ENCODE data around the gene ADARB2.
"Not testable (repeated sequence)": the region's sequence is repeated elsewhere in the genome, so short reads cannot be mapped to it uniquely, and the experiment has no call there.

Gene ADARB2

DNA sequence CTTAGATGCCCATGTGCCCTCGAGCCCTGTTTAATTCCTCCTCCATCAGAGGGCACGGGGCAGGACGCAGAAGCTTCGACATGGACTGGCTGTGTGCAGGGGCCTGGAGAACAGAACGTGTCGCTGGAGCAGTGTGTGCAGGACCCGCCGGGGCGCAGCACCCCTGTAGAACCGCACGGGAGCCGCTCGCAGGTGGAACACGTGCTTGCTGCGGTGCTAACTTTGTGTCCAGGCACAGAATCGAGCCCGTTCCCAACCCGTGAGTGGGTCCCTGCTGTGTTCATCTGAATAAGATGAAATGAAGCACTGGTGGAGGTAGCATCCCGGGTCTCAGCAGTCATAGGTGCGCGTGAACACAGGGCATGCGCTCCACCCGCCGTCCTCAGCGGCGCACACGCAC lies 564.2 kb downstream of the ADARB2 start:
- no peak for DNase-seq

DNA sequence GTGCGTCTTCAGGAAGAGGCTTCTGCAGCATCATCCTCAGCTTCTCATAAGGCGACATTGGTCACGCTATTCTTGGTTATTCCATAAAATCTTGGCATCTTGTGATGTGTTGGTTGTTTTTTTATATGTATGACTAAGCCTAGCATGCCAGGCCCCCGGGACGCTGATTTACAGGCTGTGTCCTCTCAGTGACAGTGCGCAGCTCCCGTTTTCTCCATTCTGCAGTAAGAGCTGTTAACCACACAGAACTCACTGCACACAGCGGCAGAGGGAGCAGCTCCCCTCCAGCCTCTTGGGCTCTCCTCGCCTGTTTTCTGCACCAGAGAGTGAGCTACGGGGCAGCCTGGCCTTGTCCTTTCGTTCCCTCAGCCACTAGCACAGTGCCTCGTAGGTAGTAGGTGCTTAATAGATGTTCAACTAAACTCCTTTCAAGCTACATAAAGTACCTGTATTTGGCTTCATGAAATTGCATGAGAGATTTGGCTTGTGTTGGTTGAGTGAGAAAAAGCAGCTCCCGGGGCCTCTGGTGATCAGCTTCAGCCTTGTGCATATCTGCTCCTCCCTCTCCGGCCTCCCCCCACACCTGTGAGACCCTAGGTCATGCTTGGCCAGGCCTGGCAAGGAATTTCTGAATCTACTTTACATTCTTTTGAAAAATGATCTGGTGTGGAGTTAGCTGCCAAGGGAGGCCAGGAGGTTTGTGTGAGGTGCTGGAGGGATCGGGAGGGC lies 564.9 kb downstream of the ADARB2 start:
- no peak for DNase-seq

GRCh38 chr10:1171586-1171985 lies 565.7 kb downstream of the ADARB2 start:
- DNase-seq: no peak

GRCh38 chr10:1171182-1171581 lies 566.1 kb downstream of the ADARB2 start:
- no peak for DNase-seq

- DNase-seq: no peak
Measured at GRCh38 chr10:1170867-1171180, 566.5 kb downstream of the ADARB2 start.

DNA sequence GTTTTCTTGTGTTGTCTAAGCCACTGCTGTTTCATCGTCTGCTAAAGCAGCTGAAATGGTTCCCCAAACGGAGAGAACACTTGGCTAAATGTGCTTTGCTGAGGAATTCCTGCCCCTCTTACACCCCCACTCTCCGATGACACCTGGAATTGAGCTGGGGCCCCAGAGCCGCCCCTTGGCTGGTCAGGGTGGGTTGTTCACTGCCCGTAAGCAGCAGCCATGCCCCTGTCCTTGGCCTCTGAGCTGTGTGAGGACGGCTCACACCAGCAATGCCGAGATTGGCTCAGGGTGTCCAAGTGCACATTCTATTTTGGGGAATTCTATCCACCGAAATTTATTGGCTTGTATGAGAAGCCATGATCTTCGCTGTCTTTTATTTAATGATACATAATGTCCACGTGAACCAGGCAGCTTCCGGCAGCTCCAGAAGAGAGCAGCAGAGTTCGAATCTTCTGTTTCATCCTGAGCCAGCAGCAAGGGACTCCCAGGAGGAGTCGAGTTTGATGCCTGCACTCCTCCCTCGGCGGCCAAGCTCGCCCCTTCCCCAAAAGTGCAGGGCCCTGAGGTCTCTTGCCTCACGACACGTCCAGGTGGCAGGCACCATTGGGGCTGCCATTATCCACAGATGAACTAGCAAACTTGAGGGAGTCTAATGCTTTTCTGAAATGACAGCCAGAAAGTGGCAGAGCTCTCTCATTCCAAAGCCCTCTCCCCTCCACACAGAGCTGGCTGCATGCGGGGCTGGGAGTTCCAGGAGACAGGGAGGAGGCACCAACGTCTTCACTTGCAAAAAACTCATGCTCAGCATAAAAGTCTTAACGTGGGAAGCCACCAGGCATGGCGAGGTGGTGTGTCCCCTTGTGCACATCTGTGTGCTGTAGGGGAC lies 567.1 kb downstream of the ADARB2 start:
- no peak for DNase-seq

GRCh38 chr10:1169186-1169885 lies 568.0 kb downstream of the ADARB2 start:
- DNase-seq: no peak

DNA sequence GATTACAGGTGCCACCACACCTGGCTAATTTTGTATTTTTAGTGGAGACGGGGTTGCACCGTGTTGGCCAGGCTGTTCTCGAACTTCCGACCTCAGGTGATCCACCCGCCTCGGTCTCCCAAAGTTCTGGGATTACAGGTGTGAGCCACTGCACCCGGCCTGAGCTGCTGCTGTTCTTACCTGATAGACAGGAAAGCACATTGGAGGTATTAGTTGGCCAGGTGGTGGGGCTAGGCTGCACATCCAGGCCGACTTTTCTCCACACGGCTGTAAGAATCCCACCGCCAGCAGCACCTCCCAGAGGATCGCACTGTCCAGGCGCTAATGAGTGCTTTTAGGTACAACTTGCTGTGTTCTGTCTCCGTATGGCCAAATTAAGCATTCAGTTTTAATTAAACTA lies 568.6 kb downstream of the ADARB2 start:
- no peak for DNase-seq

GRCh38 chr10:1166828-1167275 lies 570.5 kb downstream of the ADARB2 start:
- no peak for DNase-seq

GRCh38 chr10:1166101-1166827 lies 571.1 kb downstream of the ADARB2 start:
- DNase-seq: no peak

DNA sequence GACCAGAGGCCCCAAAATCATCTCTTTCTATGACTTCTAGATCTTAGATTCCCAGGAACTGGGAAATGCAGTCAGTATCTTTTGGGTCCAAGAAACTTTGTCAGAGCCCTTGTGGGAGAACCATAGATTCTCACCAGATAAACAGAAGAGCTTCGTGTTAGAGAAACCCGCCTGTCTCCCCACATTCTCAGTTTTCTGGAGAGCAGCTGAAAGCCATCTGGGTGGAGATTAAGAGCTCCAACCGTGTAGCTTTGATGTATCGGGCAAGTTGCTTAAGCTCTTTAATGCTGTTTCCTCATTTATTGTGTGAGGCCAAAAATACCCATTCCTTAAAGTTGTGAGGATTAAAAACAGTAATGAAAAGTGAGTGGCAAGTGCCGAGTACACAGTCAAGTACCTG lies 573.5 kb downstream of the ADARB2 start:
- DNase-seq: no peak

GRCh38 chr10:1163204-1163660 lies 574.1 kb downstream of the ADARB2 start:
- DNase-seq: no peak

GRCh38 chr10:1162481-1163203 lies 574.7 kb downstream of the ADARB2 start:
- no peak for DNase-seq

DNA sequence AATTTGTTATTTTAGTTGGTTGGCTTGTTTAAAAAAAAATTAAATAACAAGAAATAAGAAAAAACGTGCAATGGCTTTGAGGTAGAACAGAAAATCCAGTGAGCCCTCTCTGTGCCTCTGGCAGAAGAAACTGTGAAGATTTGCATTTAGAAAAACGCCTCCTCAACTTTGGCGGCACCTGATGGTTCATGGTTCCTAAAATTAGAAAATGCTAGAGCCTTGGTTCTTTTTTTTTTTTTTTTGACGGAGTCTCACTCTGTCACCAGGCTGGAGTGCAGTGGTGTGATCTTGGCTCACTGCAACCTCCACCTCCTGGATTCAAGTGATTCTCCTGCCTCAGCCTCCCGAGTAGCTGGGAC lies 576.0 kb downstream of the ADARB2 start:
- not testable (repeated sequence) for DNase-seq

DNA sequence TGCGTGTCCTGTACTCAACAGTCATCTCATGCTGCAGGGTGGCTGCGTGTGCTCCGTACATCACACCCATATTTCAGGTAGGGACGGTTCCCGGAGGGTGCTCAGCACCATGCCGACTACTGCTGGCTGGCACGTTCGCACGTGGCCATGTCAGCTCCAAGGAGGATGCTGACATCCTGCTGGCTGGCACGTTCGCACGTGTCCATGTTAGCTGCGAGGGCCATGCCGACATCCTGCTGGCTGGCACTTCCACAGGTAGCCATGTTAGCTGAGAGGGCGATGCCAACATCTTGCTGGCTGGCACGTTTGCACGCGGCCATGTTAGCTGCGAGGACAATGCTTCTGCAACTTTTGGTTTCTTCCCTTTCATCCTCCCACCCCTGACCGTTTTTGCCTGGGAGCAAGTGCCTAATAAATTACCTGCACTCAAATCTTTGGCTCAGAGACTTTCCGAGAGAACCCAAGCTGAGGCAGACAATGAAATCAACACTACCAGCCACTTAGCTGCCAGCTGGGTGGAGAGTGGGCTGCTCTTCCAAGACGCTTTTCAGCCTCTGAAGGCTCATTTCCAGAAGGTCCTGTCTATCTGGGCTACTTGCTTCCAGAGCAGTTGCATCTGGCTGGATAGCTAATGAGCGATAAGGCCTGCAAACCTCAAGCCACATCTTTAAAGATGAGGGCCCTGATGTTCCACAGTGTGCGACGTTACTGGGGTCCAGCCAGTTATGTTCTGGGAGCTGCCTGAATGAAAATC lies 576.6 kb downstream of the ADARB2 start:
- no peak for DNase-seq

DNA sequence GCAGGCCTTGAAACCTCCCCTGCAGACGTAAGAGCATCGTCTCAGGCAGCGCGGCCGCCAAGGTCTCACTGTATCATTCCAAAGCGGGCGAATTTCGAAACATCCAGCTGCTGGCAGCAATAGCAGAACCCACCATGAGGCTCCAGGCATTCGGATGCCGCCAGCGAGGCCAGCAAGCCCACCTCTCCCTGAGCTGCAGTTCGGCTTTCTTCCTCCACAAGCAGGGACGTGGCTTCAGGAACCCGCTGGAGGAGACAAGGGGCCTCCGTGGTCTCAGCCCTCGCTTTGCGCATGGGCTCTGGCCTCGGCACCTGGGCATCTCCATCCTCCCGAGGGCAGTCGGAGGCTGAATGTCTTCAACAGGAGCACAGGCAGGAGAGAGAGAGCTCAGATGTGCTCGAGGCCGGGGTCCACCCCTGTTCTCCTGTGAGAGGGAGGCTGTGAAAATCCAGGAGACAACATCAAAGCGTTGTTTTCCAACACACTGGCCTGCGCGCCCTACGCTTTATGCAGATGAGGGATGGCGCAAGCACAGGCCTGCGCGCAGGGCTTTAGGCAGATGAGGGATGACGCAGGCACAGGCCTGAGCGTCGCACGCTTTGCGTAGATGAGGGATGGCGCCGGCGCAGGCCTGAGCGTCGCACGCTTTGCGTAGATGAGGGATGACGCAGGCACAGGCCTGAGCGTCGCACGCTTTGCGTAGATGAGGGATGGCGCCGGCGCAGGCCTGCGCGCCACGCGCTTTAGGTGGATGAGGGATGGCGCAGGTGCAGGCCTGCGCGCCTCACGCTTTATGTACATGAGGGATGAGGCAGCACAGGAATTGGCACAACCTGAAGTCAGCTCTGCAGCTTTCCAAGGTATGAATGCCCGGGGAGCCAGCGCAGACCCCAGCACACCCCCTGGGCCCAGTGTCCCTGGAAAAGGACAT lies 577.9 kb downstream of the ADARB2 start:
- DNase-seq: no peak

DNA sequence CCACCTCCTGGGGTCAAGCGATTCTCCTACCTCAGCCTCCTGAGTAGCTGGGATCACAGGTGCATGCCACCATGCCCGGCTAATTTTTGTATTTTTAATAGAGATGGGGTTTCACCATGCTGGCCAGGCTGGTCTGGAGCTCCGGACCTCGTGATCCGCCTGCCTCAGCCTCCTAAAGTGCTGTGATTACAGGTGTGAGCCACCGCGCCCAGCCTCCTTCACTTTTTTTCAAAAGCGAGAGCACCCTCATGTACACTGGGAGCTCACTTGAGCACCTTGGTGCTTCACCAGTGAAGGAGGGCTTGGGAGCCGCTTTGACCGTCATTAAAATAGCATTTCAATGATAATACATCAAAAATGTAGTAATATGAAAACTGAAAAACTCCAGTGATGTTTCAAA lies 578.8 kb downstream of the ADARB2 start:
- DNase-seq: not testable (repeated sequence)

- no peak for DNase-seq
Measured at GRCh38 chr10:1158066-1158465, 579.3 kb downstream of the ADARB2 start.

DNA sequence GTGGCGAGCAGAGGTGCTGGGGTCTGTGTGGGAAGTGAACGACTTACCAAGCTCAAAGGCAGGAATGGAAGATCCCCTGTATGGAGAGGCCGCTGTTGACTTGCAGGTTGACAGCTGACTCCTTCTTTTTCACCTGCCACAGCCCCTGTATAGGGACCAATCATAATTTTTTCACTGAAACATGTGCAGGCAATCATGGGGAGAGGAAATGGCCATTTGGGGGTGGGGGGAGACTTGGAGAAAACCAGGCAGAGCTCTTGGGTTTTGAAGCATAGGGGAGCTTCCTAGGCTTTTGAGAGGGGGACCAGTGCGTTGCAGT lies 579.8 kb downstream of the ADARB2 start:
- DNase-seq: no peak

DNA sequence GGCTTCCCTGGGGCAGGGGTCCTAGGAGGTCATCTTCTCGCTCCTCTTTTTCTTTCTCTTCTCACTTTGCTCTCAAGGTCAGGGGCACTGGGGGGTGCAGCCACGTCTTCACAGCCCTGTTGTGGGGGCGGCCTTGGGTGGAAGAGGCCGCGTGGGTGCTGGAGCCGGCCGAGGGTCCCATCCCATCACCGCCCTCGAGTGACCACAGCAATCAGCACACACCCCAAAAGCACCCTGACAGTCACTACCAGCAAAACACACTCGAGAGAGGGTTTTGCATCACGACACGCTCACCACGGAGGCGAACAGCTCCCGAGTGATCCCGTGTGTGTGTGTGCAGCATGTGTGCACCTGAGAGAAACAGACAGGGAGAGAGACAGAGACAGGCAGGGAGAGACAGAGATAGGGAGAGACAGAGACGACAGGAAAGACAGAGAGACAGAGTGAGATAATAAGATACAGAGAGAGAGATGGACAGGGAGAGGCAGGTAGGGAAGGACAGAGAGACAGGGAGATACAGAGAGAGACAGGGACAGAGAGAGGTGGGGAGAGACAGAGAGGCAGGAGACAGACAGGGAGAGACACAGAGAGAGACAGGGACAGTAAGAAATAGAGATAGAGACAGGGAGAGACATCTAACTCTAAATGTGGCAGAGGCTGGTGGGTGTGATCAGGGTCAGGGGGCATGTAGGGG lies 580.3 kb downstream of the ADARB2 start:
- DNase-seq: no peak
